HepG2 (cell line): ENCODE measurements around the gene FOCAD. TPM values are rescaled to one million over a fixed set of nuclear protein-coding genes. Genes with fewer than 3 reads are reported as not detected.

Experiments used
- EP300 ChIP-seq, 3 experiments: sonication (generic) in 1 of 3; formaldehyde crosslinking in 1 of 3; IDR thresholded peaks; 2 replicates each; pipeline versions ENCODE4 v1.5.1 to v1.6.1; 2011 to 2020; ENCODE audit warnings: low read depth in 2 of 3, low read length in 2 of 3, borderline replicate concordance in 1 of 3, improper control_type of control experiment in 1 of 3, mild to moderate bottlenecking in 1 of 3, missing genetic modification reagents in 1 of 3, moderate library complexity in 1 of 3
- HCFC1 ChIP-seq: fragments of 150-350 bp; IDR thresholded peaks from 2 replicates; pipeline ENCODE4 v1.6.1; 2014; ENCODE audit warnings: low read depth, low read length
- IRX3 ChIP-seq: sonication (generic); formaldehyde crosslinking; IDR thresholded peaks from 2 replicates; pipeline ENCODE4 v1.8.1; 2023; ENCODE audit warnings: mild to moderate bottlenecking, low read depth, missing genetic modification reagents, borderline replicate concordance
- JDP2 ChIP-seq: sonication (generic); formaldehyde crosslinking; IDR thresholded peaks from 2 replicates; pipeline ENCODE4 v1.8.1; 2022; ENCODE audit warnings: missing genetic modification reagents, borderline replicate concordance
- JUNB ChIP-seq: sonication (generic); formaldehyde crosslinking; IDR thresholded peaks from 2 replicates; pipeline ENCODE4 v1.8.0; 2022; ENCODE audit warnings: missing genetic modification reagents, mild to moderate bottlenecking, borderline replicate concordance
- MIXL1 ChIP-seq: IDR thresholded peaks from 2 replicates; pipeline ENCODE4 v1.6.1; 2016
- PHB2 ChIP-seq: fragments of 450-650 bp; IDR thresholded peaks from 2 replicates; pipeline ENCODE4 v1.6.1; 2018; ENCODE audit not compliant: partially characterized antibody
- PLRG1 ChIP-seq: fragments of 450-650 bp; conservative IDR thresholded peaks from 2 replicates; pipeline ENCODE4 v1.6.1; 2016
- POGK ChIP-seq: sonication (generic); formaldehyde crosslinking; conservative IDR thresholded peaks from 2 replicates; pipeline ENCODE4 v1.8.0; 2022; ENCODE audit warnings: mild to moderate bottlenecking, moderate library complexity, missing genetic modification reagents
- SAP130 ChIP-seq: IDR thresholded peaks from 2 replicates; pipeline ENCODE4 v1.6.1; 2016; ENCODE audit warnings: low read depth
- SATB2 ChIP-seq: sonication (generic); formaldehyde crosslinking; IDR thresholded peaks from 2 replicates; pipeline ENCODE4 v1.5.0; 2020; ENCODE audit warnings: missing genetic modification reagents
- SYNCRIP ChIP-seq: fragments of 200-400 bp; formaldehyde crosslinking; IDR thresholded peaks from 2 replicates; pipeline ENCODE4 v1.6.1; 2018; ENCODE audit warnings: mild to moderate bottlenecking, low read depth, low read length; ENCODE audit not compliant: insufficient read depth
- TOE1 ChIP-seq: sonication (generic); formaldehyde crosslinking; IDR thresholded peaks from 2 replicates; pipeline ENCODE4 v1.4.0; 2020; ENCODE audit warnings: mild to moderate bottlenecking, missing genetic modification reagents
- ZFP36 ChIP-seq: fragments of 150-350 bp; IDR thresholded peaks from 2 replicates; pipeline ENCODE4 v1.6.1; 2018; ENCODE audit warnings: borderline replicate concordance, low read length, low read depth; ENCODE audit not compliant: partially characterized antibody
- ZNF142 ChIP-seq: sonication (generic); formaldehyde crosslinking; IDR thresholded peaks from 2 replicates; pipeline ENCODE4 v1.4.0; 2020; ENCODE audit warnings: missing genetic modification reagents
- ZNF317 ChIP-seq: sonication (generic); formaldehyde crosslinking; IDR thresholded peaks from 2 replicates; pipeline ENCODE4 v1.5.0; 2020; ENCODE audit warnings: mild to moderate bottlenecking, missing genetic modification reagents
- ZNF33B ChIP-seq: sonication (generic); formaldehyde crosslinking; IDR thresholded peaks from 2 replicates; pipeline ENCODE4 v1.5.1; 2020; ENCODE audit warnings: mild to moderate bottlenecking, missing genetic modification reagents
- ZNF589 ChIP-seq: sonication (generic); formaldehyde crosslinking; conservative IDR thresholded peaks from 2 replicates; pipeline ENCODE4 v1.8.0; 2022; ENCODE audit warnings: mild to moderate bottlenecking, moderate library complexity, missing genetic modification reagents
- ZNF772 ChIP-seq: sonication (generic); formaldehyde crosslinking; IDR thresholded peaks from 2 replicates; pipeline ENCODE4 v1.5.0; 2020; ENCODE audit warnings: mild to moderate bottlenecking, missing genetic modification reagents
- ZNF800 ChIP-seq: sonication (generic); formaldehyde crosslinking; IDR thresholded peaks from 2 replicates; pipeline ENCODE4 v1.4.0; 2020; ENCODE audit warnings: missing genetic modification reagents
- ZNF891 ChIP-seq: sonication (generic); formaldehyde crosslinking; IDR thresholded peaks from 2 replicates; pipeline ENCODE4 v1.5.0; 2020; ENCODE audit warnings: mild to moderate bottlenecking, missing genetic modification reagents
- ZSCAN20 ChIP-seq: sonication (generic); formaldehyde crosslinking; IDR thresholded peaks from 2 replicates; pipeline ENCODE4 v1.4.0; 2020; ENCODE audit warnings: missing genetic modification reagents, mild to moderate bottlenecking, borderline replicate concordance
- ZSCAN30 ChIP-seq: sonication (generic); formaldehyde crosslinking; IDR thresholded peaks from 2 replicates; pipeline ENCODE4 v1.5.0; 2020; ENCODE audit warnings: mild to moderate bottlenecking, missing genetic modification reagents
- polyA plus RNA-seq, 8 experiments: library from polyadenylated mRNA; depleted of rRNA in 3 of 8; stranded (reverse) in 7 of 8; unstranded in 1 of 8; fragments of >200 nt; fragmentation: Illumina TruSeq in 4 of 8; extraction: Trizol in 4 of 8; gene quantifications; 2 replicates each; pipeline versions ENCODE4 v1.2.1 to v1.2.3, GENCODE V29; 2011 to 2016; ENCODE audit warnings: low read depth in 4 of 8, missing spikeins in 1 of 8, mixed read lengths in 1 of 8; ENCODE audit not compliant: insufficient read depth in 1 of 8
- total RNA-seq, 5 experiments: library from RNA; depleted of rRNA; stranded (reverse); fragments of >200 nt; fragmentation: Illumina TruSeq; extraction: Trizol; gene quantifications; 2 replicates each; pipeline ENCODE4 v1.2.3, GENCODE V29; 2016; ENCODE audit warnings: low read depth in 1 of 5

FOCAD gene
- total and polyA plus RNA-seq, 2 of the 13 experiments (the other 11 are each of a cell fraction or from before 2014, with no cell fraction given), result 18.0 to 31.1 TPM

- TF ChIP-seq ZNF317 (CRISPR knock-in tag) (peak; percentile 64), SAP130 (CRISPR knock-in tag) (peak; percentile 80), SYNCRIP (no peak), ZSCAN30 (CRISPR knock-in tag) (no peak), ZSCAN20 (CRISPR knock-in tag) (no peak), POGK (CRISPR knock-in tag) (no peak), EP300 (IDR thresholded peaks at IDR 0.05; ENCODE audit: low read depth in 2 of 2, low read length in 2 of 2) (peak in 1 of 2 experiments; percentile 85; a peak in 2 of 4 replicates), EP300 (CRISPR knock-in tag; IDR thresholded peaks at IDR 0.05; ENCODE audit: borderline replicate concordance) (peak; percentile 76; the same call in 1 of the 2 replicates), PLRG1 (no peak), ZNF891 (CRISPR knock-in tag) (no peak), SATB2 (CRISPR knock-in tag) (peak; percentile 23; the same call in 1 of the 2 replicates), JDP2 (CRISPR knock-in tag) (no peak), IRX3 (CRISPR knock-in tag) (no peak), TOE1 (CRISPR knock-in tag) (no peak), ZNF33B (CRISPR knock-in tag) (no peak), JUNB (CRISPR knock-in tag) (no peak), ZNF772 (CRISPR knock-in tag) (peak; percentile 44; the same call in 1 of the 2 replicates), PHB2 (no peak), ZFP36 (no peak), ZNF800 (CRISPR knock-in tag) (no peak), HCFC1 (no peak), MIXL1 (peak; percentile 90), ZNF589 (no peak), ZNF142 (CRISPR knock-in tag) (no peak)
Observed at GRCh38 chr9:20692554-20692953, 8.5 kb downstream of the FOCAD start (continued).
